SK-N-SH (cell line): ENCODE data around the gene ASS1.

Experiments
- CTCF ChIP-seq: fragments of 200-600 bp; sonication (generic); IDR thresholded peaks from 2 replicates; pipeline ENCODE4 v1.6.1; 2017; ENCODE audit warnings: antibody characterized with exemption, mild to moderate bottlenecking, moderate library complexity
- EP300 ChIP-seq, 2 experiments: IDR thresholded peaks; 2 replicates each; pipeline versions ENCODE4 v1.4.0 to v1.6.1; 2012; ENCODE audit warnings: borderline replicate concordance in 1 of 2, low read depth in 1 of 2, low read length in 1 of 2
- FOXM1 ChIP-seq: IDR thresholded peaks from 2 replicates; pipeline ENCODE4 v1.4.0; 2012; ENCODE audit warnings: low read depth, mild to moderate bottlenecking
- GATA2 ChIP-seq: sonication (generic); formaldehyde crosslinking; IDR thresholded peaks from 2 replicates; pipeline ENCODE4 v1.5.0; 2020; ENCODE audit warnings: mild to moderate bottlenecking, missing genetic modification reagents
- JUND ChIP-seq: IDR thresholded peaks from 2 replicates; pipeline ENCODE4 v1.4.0; 2012
- MXI1 ChIP-seq: IDR thresholded peaks from 2 replicates; pipeline ENCODE4 v1.6.1; 2012; ENCODE audit warnings: mild to moderate bottlenecking, low read depth, low read length, improper control_type of control experiment
- NFIC ChIP-seq: IDR thresholded peaks from 2 replicates; pipeline ENCODE4 v1.4.0; 2012; ENCODE audit warnings: borderline replicate concordance
- POLR2AphosphoS5 ChIP-seq: IDR thresholded peaks from 2 replicates; pipeline ENCODE4 v1.6.1; 2012; ENCODE audit warnings: low read depth, low read length
- RXRA ChIP-seq: IDR thresholded peaks from 2 replicates; pipeline ENCODE4 v1.4.0; 2012; ENCODE audit warnings: low read depth, mild to moderate bottlenecking, borderline replicate concordance
- SIN3A ChIP-seq: IDR thresholded peaks from 2 replicates; pipeline ENCODE4 v1.6.1; 2012; ENCODE audit warnings: low read depth, mild to moderate bottlenecking, low read length, moderate library complexity, borderline replicate concordance
- TAF1 ChIP-seq: IDR thresholded peaks from 2 replicates; pipeline ENCODE4 v1.6.1; 2012; ENCODE audit warnings: low read depth, mild to moderate bottlenecking, low read length, moderate library complexity, borderline replicate concordance
- TF ChIP-seq, protein P1 (sequence below): IDR thresholded peaks from 2 replicates; pipeline ENCODE4 v1.4.0; 2012; ENCODE audit warnings: low read depth, borderline replicate concordance
- TF ChIP-seq, protein P2 (sequence below): fragments of 150-350 bp; IDR thresholded peaks from 2 replicates; pipeline ENCODE4 v1.6.1; 2017; ENCODE audit warnings: antibody characterized with exemption, low read length, low read depth, borderline replicate concordance
- TF ChIP-seq, protein P3 (sequence below): IDR thresholded peaks from 2 replicates; pipeline ENCODE4 v1.6.1; 2012; ENCODE audit warnings: mild to moderate bottlenecking, low read depth, low read length, moderate library complexity

DNA sequence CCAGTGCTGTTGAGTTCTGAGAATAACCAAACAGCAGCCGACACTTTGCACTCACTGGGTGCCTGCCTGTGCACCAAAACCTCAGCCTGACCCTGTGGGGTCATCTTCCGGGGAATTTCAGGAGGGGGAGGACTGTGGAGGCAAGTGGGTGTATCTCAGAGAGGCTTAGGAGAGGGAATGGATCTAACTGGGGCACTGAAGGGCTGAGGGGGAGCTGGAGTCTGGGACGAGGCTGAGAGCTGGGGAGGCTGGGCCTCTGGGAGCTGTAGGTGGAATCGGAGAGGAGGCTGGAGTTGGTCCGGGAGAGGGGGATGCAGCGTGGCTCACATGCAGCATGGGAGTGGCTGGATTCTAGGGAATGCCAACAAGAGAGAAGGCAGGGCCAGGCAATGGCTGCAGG, 14.9 kb upstream of the ASS1 start:
- TF ChIP-seq, protein P1, sequence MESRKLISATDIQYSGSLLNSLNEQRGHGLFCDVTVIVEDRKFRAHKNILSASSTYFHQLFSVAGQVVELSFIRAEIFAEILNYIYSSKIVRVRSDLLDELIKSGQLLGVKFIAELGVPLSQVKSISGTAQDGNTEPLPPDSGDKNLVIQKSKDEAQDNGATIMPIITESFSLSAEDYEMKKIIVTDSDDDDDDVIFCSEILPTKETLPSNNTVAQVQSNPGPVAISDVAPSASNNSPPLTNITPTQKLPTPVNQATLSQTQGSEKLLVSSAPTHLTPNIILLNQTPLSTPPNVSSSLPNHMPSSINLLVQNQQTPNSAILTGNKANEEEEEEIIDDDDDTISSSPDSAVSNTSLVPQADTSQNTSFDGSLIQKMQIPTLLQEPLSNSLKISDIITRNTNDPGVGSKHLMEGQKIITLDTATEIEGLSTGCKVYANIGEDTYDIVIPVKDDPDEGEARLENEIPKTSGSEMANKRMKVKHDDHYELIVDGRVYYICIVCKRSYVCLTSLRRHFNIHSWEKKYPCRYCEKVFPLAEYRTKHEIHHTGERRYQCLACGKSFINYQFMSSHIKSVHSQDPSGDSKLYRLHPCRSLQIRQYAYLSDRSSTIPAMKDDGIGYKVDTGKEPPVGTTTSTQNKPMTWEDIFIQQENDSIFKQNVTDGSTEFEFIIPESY, result no peak
- TF ChIP-seq CTCF, result no peak
- no peak for TF ChIP-seq GATA2 (CRISPR knock-in tag)
- TF ChIP-seq NFIC, result no peak
- TF ChIP-seq EP300 (IDR thresholded peaks at IDR 0.05; ENCODE audit: borderline replicate concordance in 1 of 2, low read depth in 1 of 2, low read length in 1 of 2), result no peak
- TF ChIP-seq SIN3A, result no peak
- TF ChIP-seq MXI1, result no peak
- TF ChIP-seq, protein P2, sequence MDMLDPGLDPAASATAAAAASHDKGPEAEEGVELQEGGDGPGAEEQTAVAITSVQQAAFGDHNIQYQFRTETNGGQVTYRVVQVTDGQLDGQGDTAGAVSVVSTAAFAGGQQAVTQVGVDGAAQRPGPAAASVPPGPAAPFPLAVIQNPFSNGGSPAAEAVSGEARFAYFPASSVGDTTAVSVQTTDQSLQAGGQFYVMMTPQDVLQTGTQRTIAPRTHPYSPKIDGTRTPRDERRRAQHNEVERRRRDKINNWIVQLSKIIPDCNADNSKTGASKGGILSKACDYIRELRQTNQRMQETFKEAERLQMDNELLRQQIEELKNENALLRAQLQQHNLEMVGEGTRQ, result no peak
- TF ChIP-seq RXRA, result no peak
- no peak for TF ChIP-seq POLR2AphosphoS5
- TF ChIP-seq TAF1, result no peak
- TF ChIP-seq FOXM1, result no peak
- no peak for TF ChIP-seq JUND
- TF ChIP-seq, protein P3, sequence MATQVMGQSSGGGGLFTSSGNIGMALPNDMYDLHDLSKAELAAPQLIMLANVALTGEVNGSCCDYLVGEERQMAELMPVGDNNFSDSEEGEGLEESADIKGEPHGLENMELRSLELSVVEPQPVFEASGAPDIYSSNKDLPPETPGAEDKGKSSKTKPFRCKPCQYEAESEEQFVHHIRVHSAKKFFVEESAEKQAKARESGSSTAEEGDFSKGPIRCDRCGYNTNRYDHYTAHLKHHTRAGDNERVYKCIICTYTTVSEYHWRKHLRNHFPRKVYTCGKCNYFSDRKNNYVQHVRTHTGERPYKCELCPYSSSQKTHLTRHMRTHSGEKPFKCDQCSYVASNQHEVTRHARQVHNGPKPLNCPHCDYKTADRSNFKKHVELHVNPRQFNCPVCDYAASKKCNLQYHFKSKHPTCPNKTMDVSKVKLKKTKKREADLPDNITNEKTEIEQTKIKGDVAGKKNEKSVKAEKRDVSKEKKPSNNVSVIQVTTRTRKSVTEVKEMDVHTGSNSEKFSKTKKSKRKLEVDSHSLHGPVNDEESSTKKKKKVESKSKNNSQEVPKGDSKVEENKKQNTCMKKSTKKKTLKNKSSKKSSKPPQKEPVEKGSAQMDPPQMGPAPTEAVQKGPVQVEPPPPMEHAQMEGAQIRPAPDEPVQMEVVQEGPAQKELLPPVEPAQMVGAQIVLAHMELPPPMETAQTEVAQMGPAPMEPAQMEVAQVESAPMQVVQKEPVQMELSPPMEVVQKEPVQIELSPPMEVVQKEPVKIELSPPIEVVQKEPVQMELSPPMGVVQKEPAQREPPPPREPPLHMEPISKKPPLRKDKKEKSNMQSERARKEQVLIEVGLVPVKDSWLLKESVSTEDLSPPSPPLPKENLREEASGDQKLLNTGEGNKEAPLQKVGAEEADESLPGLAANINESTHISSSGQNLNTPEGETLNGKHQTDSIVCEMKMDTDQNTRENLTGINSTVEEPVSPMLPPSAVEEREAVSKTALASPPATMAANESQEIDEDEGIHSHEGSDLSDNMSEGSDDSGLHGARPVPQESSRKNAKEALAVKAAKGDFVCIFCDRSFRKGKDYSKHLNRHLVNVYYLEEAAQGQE, result no peak
